K562 (cell line): ENCODE results near the gene IFI44L. TPM values are rescaled to one million over a fixed set of nuclear protein-coding genes. Genes with fewer than 3 reads are reported as not detected.

Experiments used
- ATAC-seq: fragments of 200-7000 bp; cut with Tn5 transposase; 3 replicates; pipeline ENCODE4 v1.9.1; 2020; ENCODE audit warnings: moderate library complexity
- BruUV-seq: library from RNA; stranded (reverse); fragments of 400-500 nt; replicated peaks from 2 replicates; lab custom pipeline; 2021; lab: Mats Ljungman, UMichigan
- CTCF ChIA-PET: fragments of 300-600 bp; formaldehyde crosslinking; extraction: SDS; loops from one replicate; lab custom pipeline; 2021; ENCODE audit warnings: low intra/inter-chr PET ratio; lab: Yijun Ruan, JAX
- POLR2A ChIA-PET: fragments of 300-600, 350-650 bp; sonication (Branson Sonifier 250); formaldehyde crosslinking; extraction: SDS; loops from one replicate; lab custom pipeline; 2021; ENCODE audit warnings: antibody characterized with exemption, inconsistent platforms; lab: Yijun Ruan, JAX
- DNase-seq, 4 experiments: peaks; one replicate each; pipeline versions ENCODE4 v3.0.0 to v3.0.0-alpha.2; 2011 to 2018; ENCODE audit warnings: low spot score in 3 of 4, mixed read lengths in 3 of 4; ENCODE audit errors: extremely low read depth in 1 of 4
- FAIRE-seq: peaks from 2 replicates; lab custom pipeline; 2011; peaks lifted over from hg19 to GRCh38; lab: Jason Lieb, UNC
- H2AFZ ChIP-seq: 2 replicates; pipeline ENCODE4 v1.6.0; 2011; ENCODE audit warnings: low read depth, low read length, control low read depth, inconsistent platforms
- H3K27ac ChIP-seq: fragments of 200-600 bp; 3 replicates; pipeline ENCODE4 v1.8.0; 2011; ENCODE audit warnings: low read depth, mild to moderate bottlenecking, control low read depth, inconsistent platforms, low read length, moderate library complexity, mixed read lengths; ENCODE audit errors: extremely low read depth
- H3K27me3 ChIP-seq, 2 experiments: fragments of 300-600 bp in 1 of 2; 2 replicates in 1 of 2; 3 replicates in 1 of 2; pipeline versions ENCODE4 v1.6.0 to v1.8.0; 2011; ENCODE audit warnings: inconsistent platforms in 2 of 2, low read length in 2 of 2, mild to moderate bottlenecking in 1 of 2, mixed read lengths in 1 of 2, moderate library complexity in 1 of 2; ENCODE audit not compliant: control insufficient read depth in 2 of 2, insufficient read depth in 2 of 2
- H3K36me3 ChIP-seq: fragments of 300-600 bp; 3 replicates; pipeline ENCODE4 v1.8.0; 2011; ENCODE audit warnings: mild to moderate bottlenecking, low read length, inconsistent platforms; ENCODE audit not compliant: control insufficient read depth, insufficient read depth
- H3K4me1 ChIP-seq, 2 experiments: fragments of 200-600 bp in 1 of 2; replicated peaks in 1 of 2; 2 replicates in 1 of 2; 3 replicates in 1 of 2; pipeline versions ENCODE4 v1.5.1 to v1.8.0; 2011; ENCODE audit warnings: inconsistent platforms in 2 of 2, low read length in 2 of 2, mild to moderate bottlenecking in 1 of 2, mixed read lengths in 1 of 2, moderate library complexity in 1 of 2; ENCODE audit not compliant: control insufficient read depth in 2 of 2, insufficient read depth in 2 of 2
- H3K4me2 ChIP-seq: 2 replicates; pipeline ENCODE4 v1.6.1; 2011; ENCODE audit warnings: low read length, control low read depth, inconsistent platforms, mixed read lengths; ENCODE audit not compliant: insufficient read depth
- H3K4me3 ChIP-seq: fragments of 200-600 bp; sonication (generic), shearing (Covaris generic); 2 replicates; pipeline ENCODE4 v1.5.1; 2016; ENCODE audit warnings: control low read depth, inconsistent platforms
- H3K79me2 ChIP-seq: fragments of 200-600 bp; 3 replicates; pipeline ENCODE4 v1.8.0; 2011; ENCODE audit warnings: low read length, inconsistent platforms; ENCODE audit not compliant: control insufficient read depth, insufficient read depth
- H3K9ac ChIP-seq, 2 experiments: 2 replicates each; pipeline versions ENCODE4 v1.6.0 to v1.6.1; 2011; ENCODE audit warnings: low read depth in 2 of 2, low read length in 2 of 2, control low read depth in 1 of 2, inconsistent platforms in 1 of 2, mild to moderate bottlenecking in 1 of 2, mixed read lengths in 1 of 2; ENCODE audit not compliant: insufficient read depth in 1 of 2
- H3K9me1 ChIP-seq: one replicate; pipeline ENCODE4 v1.6.0; 2011; ENCODE audit warnings: inconsistent platforms, mild to moderate bottlenecking, low read length, moderate library complexity; ENCODE audit not compliant: control insufficient read depth, insufficient read depth
- H3K9me3 ChIP-seq: replicated peaks from 2 replicates; pipeline ENCODE4 v1.5.1; 2011; ENCODE audit warnings: low read depth, low read length, inconsistent platforms; ENCODE audit not compliant: control insufficient read depth, insufficient read depth
- H4K20me1 ChIP-seq: replicated peaks from 2 replicates; pipeline ENCODE4 v1.6.1; 2011; ENCODE audit warnings: low read length, inconsistent platforms, mixed read lengths; ENCODE audit not compliant: control insufficient read depth, insufficient read depth
- GABPB1 ChIP-seq: sonication (generic); formaldehyde crosslinking; IDR thresholded peaks from 2 replicates; pipeline ENCODE4 v1.8.0; 2022; ENCODE audit warnings: mild to moderate bottlenecking, missing genetic modification reagents
- PTRF ChIP-seq: fragments of 450-650 bp; IDR thresholded peaks from 2 replicates; pipeline ENCODE4 v1.6.1; 2016; ENCODE audit warnings: mild to moderate bottlenecking, missing genetic modification characterization, missing compliant biosample characterization
- WGBS: fragments of 100-300 bp; shearing (Covaris generic); methylation state at CpG from one replicate; pipeline ENCODE4 v1.1.6; 2016; ENCODE audit warnings: low coverage, mixed read lengths; ENCODE audit not compliant: insufficient coverage; ENCODE audit errors: missing lambda C conversion rate; 5-methylcytosine and 5-hydroxymethylcytosine counted together
- in situ Hi-C: fragments of 300-500 bp; cut with MboI; formaldehyde crosslinking; loops from 4 replicates; pipeline ENCODE4 v1.15.0; 2018; ENCODE audit warnings: inconsistent platforms, mixed read lengths
- intact Hi-C: fragments of 100-400 bp; cut with micrococcal nuclease; formaldehyde crosslinking; loops from 2 replicates; pipeline ENCODE4 v1.14.2; 2022
- polyA plus RNA-seq, 8 experiments: library from polyadenylated mRNA; depleted of rRNA in 4 of 8; stranded (reverse) in 5 of 8; unstranded in 3 of 8; fragments of >200 nt; fragmentation: Nextera tagmentation in 2 of 8; fragmentation: Illumina TruSeq in 1 of 8; extraction: Ambion mirVana in 2 of 8; extraction: Trizol in 1 of 8; gene quantifications; 2 replicates each; pipeline versions ENCODE4 v1.2.1 to v1.2.3, GENCODE V29; 2011 to 2014; ENCODE audit warnings: inconsistent platforms in 1 of 8, missing spikeins in 1 of 8
- total RNA-seq, 7 experiments: library from RNA; depleted of rRNA in 6 of 7; stranded (reverse); fragments of >200 nt in 6 of 7; fragmentation: Illumina TruSeq in 2 of 7; extraction: Trizol in 2 of 7; gene quantifications; 2 replicates each; pipeline versions ENCODE4 v1.2.1 to v1.2.3, GENCODE V29; 2011 to 2021; ENCODE audit warnings: low replicate concordance in 1 of 7
- TF ChIP-seq, protein P1 (sequence below): sonication (generic); formaldehyde crosslinking; IDR thresholded peaks from 2 replicates; pipeline ENCODE4 v1.8.0; 2023; ENCODE audit warnings: missing genetic modification reagents, mild to moderate bottlenecking, borderline replicate concordance
- TF ChIP-seq, protein P2 (sequence below), 2 experiments: IDR thresholded peaks; 2 replicates each; pipeline ENCODE4 v1.6.1; 2011; ENCODE audit warnings: borderline replicate concordance in 1 of 2, control low read depth in 1 of 2, low read depth in 1 of 2, low read length in 1 of 2, mild to moderate bottlenecking in 1 of 2, mixed read lengths in 1 of 2, moderate library complexity in 1 of 2; ENCODE audit not compliant: insufficient read depth in 1 of 2, insufficient read length in 1 of 2, poor library complexity in 1 of 2, severe bottlenecking in 1 of 2; ENCODE audit errors: extremely low read depth in 1 of 2
- TF ChIP-seq, protein P3 (sequence below): sonication (generic); formaldehyde crosslinking; IDR thresholded peaks from 2 replicates; pipeline ENCODE4 v1.8.0; 2022; ENCODE audit warnings: mild to moderate bottlenecking, missing genetic modification reagents

IFI44L gene
- total and polyA plus RNA-seq, 9 of the 15 experiments (the other 6 are each of a cell fraction or from before 2014, with no cell fraction given): 0.04 to 0.22 TPM; not detected in 7

DNA sequence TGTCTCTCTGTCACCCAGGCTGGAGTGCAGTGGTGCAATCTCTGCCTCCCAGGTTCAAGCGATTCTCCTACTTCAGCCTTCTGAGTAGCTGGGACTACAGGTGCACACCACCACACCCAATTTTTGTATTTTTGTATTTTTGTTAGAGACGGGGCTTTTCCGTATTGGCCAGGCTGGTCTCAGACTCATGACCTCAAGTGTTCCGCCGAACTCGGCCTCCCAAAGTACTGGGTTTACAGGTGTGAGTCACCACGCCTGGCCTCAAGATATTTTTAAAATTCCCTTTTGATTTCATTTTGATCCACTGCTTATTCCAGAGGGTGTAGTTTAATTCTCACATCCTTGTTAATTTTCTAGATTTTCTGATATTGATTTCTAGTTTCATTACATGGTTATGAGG, 3.8 kb downstream of the IFI44L start (continued):
- TF ChIP-seq, protein P1, sequence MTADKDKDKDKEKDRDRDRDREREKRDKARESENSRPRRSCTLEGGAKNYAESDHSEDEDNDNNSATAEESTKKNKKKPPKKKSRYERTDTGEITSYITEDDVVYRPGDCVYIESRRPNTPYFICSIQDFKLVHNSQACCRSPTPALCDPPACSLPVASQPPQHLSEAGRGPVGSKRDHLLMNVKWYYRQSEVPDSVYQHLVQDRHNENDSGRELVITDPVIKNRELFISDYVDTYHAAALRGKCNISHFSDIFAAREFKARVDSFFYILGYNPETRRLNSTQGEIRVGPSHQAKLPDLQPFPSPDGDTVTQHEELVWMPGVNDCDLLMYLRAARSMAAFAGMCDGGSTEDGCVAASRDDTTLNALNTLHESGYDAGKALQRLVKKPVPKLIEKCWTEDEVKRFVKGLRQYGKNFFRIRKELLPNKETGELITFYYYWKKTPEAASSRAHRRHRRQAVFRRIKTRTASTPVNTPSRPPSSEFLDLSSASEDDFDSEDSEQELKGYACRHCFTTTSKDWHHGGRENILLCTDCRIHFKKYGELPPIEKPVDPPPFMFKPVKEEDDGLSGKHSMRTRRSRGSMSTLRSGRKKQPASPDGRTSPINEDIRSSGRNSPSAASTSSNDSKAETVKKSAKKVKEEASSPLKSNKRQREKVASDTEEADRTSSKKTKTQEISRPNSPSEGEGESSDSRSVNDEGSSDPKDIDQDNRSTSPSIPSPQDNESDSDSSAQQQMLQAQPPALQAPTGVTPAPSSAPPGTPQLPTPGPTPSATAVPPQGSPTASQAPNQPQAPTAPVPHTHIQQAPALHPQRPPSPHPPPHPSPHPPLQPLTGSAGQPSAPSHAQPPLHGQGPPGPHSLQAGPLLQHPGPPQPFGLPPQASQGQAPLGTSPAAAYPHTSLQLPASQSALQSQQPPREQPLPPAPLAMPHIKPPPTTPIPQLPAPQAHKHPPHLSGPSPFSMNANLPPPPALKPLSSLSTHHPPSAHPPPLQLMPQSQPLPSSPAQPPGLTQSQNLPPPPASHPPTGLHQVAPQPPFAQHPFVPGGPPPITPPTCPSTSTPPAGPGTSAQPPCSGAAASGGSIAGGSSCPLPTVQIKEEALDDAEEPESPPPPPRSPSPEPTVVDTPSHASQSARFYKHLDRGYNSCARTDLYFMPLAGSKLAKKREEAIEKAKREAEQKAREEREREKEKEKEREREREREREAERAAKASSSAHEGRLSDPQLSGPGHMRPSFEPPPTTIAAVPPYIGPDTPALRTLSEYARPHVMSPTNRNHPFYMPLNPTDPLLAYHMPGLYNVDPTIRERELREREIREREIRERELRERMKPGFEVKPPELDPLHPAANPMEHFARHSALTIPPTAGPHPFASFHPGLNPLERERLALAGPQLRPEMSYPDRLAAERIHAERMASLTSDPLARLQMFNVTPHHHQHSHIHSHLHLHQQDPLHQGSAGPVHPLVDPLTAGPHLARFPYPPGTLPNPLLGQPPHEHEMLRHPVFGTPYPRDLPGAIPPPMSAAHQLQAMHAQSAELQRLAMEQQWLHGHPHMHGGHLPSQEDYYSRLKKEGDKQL (CRISPR knock-in tag): no peak

DNA sequence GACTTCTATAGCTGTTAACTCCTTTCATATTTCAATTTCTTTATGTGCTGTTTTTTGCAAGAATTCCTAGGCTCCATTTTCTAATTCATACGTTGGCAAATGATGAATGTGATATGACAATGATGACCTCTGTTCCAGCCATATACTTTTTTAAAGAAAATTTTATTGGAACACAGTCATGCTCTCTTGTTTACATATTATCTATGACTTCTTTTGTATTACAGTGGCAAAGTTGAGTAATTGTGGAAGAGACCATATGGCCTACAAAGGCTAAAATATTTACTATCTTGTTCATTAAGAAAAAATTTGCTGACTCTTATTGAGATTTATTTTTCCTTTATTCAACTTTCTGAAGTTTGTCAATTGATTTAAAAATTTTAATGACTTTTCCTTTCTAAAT, 7.1 kb downstream of the IFI44L start:
- no peak for ATAC-seq
- POLR2A ChIA-PET: interaction anchor here (0.6 kb wide), 1 partner anchor 19 kb away, joined by 3 read pairs; no protein-coding TSS in a partner anchor
- 4% methylated on average over 1 of the region's 1 CpG for WGBS
- no peak overlapping the region for H3K27ac ChIP-seq
- no peak overlapping the region for H3K9ac ChIP-seq
- H3K36me3 ChIP-seq: no peaks in the 10 kb centered on the region
- no TSS peak for BruUV-seq
- no peak overlapping the region for H3K4me3 ChIP-seq
- DNase-seq: no peak
- H3K4me1 ChIP-seq: no peaks in the 10 kb centered on the region
- FAIRE-seq: no peak
- in situ Hi-C loops (no loop called here), intact Hi-C loops (no loop called here)
- CTCF ChIA-PET: no interaction called here
- H3K4me2 ChIP-seq: no peak overlapping the region
- H3K9me3 ChIP-seq: no peaks in the 10 kb centered on the region
- no peaks in the 10 kb centered on the region for H3K79me2 ChIP-seq
- H3K27me3 ChIP-seq: no peaks in the 10 kb centered on the region
- H4K20me1 ChIP-seq: no peaks in the 10 kb centered on the region
- no peak overlapping the region for H2AFZ ChIP-seq
- TF ChIP-seq, protein P2, sequence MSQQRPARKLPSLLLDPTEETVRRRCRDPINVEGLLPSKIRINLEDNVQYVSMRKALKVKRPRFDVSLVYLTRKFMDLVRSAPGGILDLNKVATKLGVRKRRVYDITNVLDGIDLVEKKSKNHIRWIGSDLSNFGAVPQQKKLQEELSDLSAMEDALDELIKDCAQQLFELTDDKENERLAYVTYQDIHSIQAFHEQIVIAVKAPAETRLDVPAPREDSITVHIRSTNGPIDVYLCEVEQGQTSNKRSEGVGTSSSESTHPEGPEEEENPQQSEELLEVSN (IDR thresholded peaks at IDR 0.05; ENCODE audit: borderline replicate concordance in 1 of 2, extremely low read depth in 1 of 2, insufficient read depth in 1 of 2, insufficient read length in 1 of 2, low read depth in 1 of 2, low read length in 1 of 2, poor library complexity in 1 of 2, severe bottlenecking in 1 of 2): no peak
- TF ChIP-seq GABPB1 (CRISPR knock-in tag) (no peak), PTRF (no peak)
- TF ChIP-seq, protein P3, sequence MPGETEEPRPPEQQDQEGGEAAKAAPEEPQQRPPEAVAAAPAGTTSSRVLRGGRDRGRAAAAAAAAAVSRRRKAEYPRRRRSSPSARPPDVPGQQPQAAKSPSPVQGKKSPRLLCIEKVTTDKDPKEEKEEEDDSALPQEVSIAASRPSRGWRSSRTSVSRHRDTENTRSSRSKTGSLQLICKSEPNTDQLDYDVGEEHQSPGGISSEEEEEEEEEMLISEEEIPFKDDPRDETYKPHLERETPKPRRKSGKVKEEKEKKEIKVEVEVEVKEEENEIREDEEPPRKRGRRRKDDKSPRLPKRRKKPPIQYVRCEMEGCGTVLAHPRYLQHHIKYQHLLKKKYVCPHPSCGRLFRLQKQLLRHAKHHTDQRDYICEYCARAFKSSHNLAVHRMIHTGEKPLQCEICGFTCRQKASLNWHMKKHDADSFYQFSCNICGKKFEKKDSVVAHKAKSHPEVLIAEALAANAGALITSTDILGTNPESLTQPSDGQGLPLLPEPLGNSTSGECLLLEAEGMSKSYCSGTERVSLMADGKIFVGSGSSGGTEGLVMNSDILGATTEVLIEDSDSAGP (CRISPR knock-in tag): no peak
- TF ChIP-seq, all 486 proteins: peak for 0
- no peaks in the 10 kb centered on the region for H3K9me1 ChIP-seq
